GM18508 (cell line): ENCODE results near the gene NAB2.
"Not testable (repeated sequence)": the region's sequence is repeated elsewhere in the genome, so short reads cannot be mapped to it uniquely, and the experiment has no call there.

Experiments
- ATAC-seq: cut with Tn5 transposase; IDR thresholded peaks from one replicate; pipeline ENCODE4 v1.9.1; 2021; ENCODE audit warnings: moderate number of reproducible peaks; ENCODE audit not compliant: insufficient read depth, unreplicated experiment

NAB2 gene

GRCh38 chr12:57088354-57089270 is at the start of gene NAB2:
TSS of gene NAB2 (plus strand) at chr12:57089114. CDS start at chr12:57089272, 158 bp downstream.
- ATAC-seq, result no peak

- ATAC-seq, result no peak
Observed at GRCh38 chr12:57040211-57040610, 48.7 kb upstream of the NAB2 start.

GRCh38 chr12:57040750-57041149 is 48.2 kb upstream of the NAB2 start:
- no peak for ATAC-seq

DNA sequence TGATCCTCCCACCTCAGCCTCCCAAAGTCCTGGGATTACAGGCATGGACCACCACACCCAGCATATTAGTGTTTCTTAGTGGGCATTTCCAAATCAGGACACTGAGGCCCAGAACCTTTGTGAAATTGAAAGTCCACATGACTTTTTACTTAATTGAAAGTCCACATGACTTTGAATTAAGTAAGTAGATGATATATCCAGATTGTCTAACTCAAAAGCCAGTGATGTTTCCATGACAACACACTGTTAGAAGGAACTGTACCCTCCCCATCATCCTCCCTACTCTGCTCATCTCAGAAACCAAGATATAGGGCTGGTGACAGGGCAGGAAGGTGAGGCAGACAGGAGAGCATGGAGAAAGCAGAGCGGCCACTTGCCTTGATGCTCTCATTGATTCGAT is 46.2 kb upstream of the NAB2 start:
- no peak for ATAC-seq

- no peak for ATAC-seq
Observed at GRCh38 chr12:57044468-57044867, 44.4 kb upstream of the NAB2 start.

DNA sequence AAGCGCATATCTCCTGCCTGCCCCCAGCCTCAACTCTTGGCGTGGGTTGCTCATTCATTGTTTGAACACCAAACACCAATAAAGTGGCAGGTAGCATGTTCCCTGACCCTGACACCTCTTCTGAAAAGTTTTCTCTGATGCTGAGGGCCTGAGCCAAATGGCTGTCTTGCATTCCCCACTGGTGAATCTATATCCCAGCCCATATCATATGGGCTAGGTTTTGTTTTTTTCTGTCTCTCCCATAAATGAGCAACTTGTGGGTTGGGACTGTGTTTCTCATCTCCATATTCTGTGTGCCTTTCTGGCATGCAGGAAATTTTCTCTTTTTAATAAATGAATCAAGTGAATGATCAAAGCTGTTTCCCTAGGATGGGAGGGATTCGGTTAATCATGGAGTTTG is 44.0 kb upstream of the NAB2 start:
- ATAC-seq, result no peak

DNA sequence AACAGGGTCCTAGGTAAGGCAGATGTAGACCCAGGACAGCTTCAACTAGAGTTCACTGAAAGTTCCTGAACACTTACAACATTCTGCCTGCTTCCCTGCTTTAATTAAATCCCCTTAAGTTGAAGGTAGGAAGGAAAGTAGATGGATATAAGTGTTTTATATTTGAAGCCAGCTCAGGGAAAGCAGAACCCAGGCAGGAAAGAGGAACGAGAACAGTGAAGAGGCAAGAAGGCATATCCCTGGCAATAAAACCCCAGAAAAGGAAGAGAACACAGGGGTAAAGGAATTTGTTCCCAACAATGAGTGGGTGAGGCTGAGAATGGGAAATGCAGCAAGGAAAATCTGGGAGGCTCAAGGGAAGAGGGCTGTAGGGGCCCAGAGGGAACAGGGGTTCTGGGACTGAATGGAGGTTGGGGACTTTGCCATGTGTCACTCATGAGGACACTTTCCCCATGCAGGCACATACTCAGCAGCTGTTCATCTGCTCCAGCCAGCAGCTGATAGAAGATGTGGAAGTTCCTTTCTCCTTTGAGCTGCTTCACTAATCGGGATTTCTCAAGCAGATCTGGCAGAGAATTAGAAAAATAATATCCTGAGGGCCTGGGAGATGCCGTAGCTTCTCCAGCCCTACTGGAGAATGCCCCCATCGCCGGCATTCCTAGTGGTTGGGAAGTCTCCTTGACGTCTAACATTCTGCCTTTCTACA is 42.7 kb upstream of the NAB2 start:
- no peak for ATAC-seq

GRCh38 chr12:57046947-57047890 is 41.7 kb upstream of the NAB2 start:
- no peak for ATAC-seq

DNA sequence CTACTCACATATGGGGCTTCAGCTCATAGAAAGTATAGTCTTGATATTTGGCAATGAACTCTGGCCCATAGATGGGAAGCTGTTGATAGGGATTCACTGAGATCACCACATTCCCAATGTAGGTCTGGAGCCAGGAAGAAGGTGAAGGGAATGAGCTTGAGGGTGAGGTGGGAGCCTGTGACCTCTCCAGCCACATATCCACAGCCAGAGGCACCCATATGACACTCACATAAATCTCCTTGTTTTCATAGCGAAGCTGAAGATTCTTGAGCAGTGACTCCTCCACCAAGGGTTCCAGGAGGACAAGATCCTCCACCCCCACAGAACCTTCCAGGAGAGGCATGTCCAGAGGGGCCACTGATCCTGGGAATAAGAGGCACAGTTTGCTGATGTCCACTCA is 40.9 kb upstream of the NAB2 start:
- no peak for ATAC-seq

DNA sequence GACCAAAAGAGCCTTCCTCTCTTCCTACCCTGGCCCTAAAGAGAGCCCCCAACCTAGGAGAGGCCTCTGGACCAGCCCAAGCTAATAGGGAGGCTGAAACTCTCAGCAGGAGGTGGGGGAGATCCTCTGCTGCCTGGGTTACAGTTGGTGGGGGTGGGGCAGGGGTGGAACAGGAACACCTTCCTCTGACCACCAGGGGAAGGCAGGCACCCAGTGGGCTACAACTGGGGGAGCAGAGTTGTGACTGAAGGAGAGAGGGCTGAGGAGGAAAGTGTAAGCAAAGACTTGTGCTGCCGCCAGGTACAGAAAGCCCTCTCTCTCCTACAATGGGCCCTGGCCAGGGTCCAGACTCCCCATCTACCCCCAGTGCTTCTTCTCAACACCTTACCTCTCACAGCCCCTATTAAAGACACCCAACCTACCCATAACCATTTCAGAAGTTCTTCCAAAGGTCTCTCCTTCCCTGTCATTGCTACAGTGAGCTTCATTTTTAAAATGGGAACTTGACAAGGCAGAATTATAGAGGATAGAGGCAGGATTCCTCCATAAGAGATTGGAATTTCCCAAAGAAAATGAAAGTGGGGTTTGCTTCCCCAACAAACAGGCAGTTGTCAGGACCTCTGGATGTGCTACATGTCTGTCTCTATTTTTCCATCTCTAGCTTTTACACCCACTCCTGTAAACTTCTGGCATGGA is 40.3 kb upstream of the NAB2 start:
- no peak for ATAC-seq

GRCh38 chr12:57049119-57049446 is 39.8 kb upstream of the NAB2 start:
- ATAC-seq, result no peak

- ATAC-seq, result no peak
Observed at GRCh38 chr12:57049890-57050289, 39.0 kb upstream of the NAB2 start, which contains the start of gene MYO1A. TSS of gene MYO1A (minus strand) at chr12:57050129. CDS start at chr12:57048323, 1,806 bp downstream.

- no peak for ATAC-seq
Observed at GRCh38 chr12:57051011-57051410, 37.9 kb upstream of the NAB2 start.

- not testable (repeated sequence) for ATAC-seq
Observed at GRCh38 chr12:57053146-57053545, 35.8 kb upstream of the NAB2 start.

GRCh38 chr12:57053901-57054300 is 35.0 kb upstream of the NAB2 start:
- ATAC-seq, result not testable (repeated sequence)

DNA sequence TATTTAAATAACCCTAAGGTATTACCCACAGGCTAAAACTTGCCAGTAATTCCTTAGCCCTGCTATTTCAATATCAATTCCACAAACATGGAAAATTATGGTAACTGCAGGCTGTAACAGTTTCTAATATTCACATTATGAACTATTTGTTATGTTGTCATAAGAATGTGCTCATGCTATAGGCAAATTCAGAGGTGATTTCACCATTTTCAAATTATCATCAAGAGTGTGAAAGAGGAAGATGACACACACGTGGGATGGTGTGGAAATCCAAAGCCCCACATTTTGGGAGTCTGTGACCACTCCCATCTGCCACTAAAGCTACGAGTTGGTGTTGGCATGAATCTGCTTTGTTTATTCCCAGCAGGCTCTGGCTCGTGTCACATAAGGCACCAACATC is 33.1 kb upstream of the NAB2 start:
- no peak for ATAC-seq

- ATAC-seq, result no peak
Observed at GRCh38 chr12:57057067-57057751, 31.7 kb upstream of the NAB2 start.

DNA sequence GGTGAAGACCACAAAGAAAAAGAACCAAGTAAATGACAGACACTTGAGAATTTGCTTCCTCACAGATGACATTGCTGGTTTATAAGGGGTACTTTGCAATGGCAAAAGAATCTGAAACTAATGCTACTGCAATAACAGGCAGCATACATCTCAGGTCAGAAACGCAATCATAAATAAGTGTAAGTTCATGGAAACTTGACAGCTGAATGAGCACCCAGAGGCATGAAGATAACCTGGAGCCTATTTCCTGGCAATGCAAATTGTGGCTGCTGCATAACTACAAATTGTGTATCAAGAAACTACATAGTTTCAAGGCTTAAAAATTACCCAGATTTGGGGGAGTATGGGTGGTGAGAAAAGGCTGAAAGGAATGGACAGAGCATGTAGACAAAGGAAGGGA is 30.5 kb upstream of the NAB2 start:
- no peak for ATAC-seq

DNA sequence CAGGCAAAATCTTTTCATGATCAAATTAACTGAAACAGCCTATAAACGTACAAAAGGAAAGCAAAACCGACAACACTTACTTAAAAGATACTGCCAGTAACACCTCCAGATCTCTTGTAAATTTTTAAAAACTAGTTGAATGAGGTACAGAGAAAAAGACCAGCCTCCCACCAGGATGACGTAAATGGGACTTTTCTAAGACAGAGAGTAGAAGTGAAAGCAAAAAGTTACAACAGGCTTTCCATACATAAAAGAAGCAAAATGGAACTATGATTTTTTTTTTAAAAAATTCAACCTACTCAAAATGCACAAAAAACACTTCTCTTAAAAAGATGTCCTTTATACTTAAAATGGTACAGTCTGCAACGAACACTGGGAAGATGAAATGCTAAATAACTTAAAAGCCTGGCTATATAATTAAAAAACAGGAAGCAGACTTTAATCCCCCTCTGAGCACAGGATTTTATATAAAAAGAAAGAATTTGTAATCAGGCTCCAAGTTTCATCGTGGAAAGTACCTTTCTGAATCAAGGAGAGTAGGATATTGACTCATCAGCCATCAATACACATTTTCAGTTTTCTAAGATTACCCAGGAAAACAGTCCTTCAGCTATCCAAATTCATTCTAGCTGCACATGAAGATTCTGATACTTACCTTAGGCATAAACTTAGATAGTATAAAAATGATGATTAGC is 24.8 kb upstream of the NAB2 start:
- peak; percentile 71 for ATAC-seq
